Activated T-helper 2 cell treated with anti-CD3 and anti-CD28 coated beads, Interferon-gamma antibody, Interleukin-2, Interleukin-4, amounts not matched to agents 10 μg/mL and 5 μg/mL and 100 μg/mL, durations not matched to agents 14 hours and 24 hours and 36 hours (primary cell): ENCODE data around the gene CD81. TPM values are rescaled to one million over a fixed set of nuclear protein-coding genes. Genes with fewer than 3 reads are reported as not detected.
"Not testable (repeated sequence)": the region's sequence is repeated elsewhere in the genome, so short reads cannot be mapped to it uniquely, and the experiment has no call there.

Experiments used
- DNase-seq: peaks from one replicate; pipeline ENCODE4 v3.0.0; 2021; ENCODE audit warnings: low spot score
- H3K27ac Mint-ChIP-seq: one replicate; pipeline ENCODE4 v1.8.0; 2021; ENCODE audit warnings: mixed read lengths
- H3K27me3 Mint-ChIP-seq: one replicate; pipeline ENCODE4 v1.8.0; 2021; ENCODE audit warnings: low read depth, mixed read lengths
- H3K36me3 Mint-ChIP-seq: one replicate; pipeline ENCODE4 v1.8.0; 2021; ENCODE audit warnings: low read depth, mixed read lengths
- H3K4me1 Mint-ChIP-seq: one replicate; pipeline ENCODE4 v1.8.0; 2021; ENCODE audit warnings: low read depth, mixed read lengths
- H3K4me3 Mint-ChIP-seq: one replicate; pipeline ENCODE4 v1.8.0; 2021; ENCODE audit warnings: low read depth, mild to moderate bottlenecking, moderate library complexity, mixed read lengths
- H3K9me3 Mint-ChIP-seq: one replicate; pipeline ENCODE4 v1.8.0; 2021; ENCODE audit warnings: mixed read lengths
- intact Hi-C: fragments of 100-400 bp; cut with micrococcal nuclease; formaldehyde crosslinking; loops from one replicate; pipeline ENCODE4 v1.15.1; 2023
- total RNA-seq: library from RNA; stranded (reverse); gene quantifications from 2 replicates; pipeline ENCODE4 v1.2.3, GENCODE V29; 2022

Gene CD81, protein sequence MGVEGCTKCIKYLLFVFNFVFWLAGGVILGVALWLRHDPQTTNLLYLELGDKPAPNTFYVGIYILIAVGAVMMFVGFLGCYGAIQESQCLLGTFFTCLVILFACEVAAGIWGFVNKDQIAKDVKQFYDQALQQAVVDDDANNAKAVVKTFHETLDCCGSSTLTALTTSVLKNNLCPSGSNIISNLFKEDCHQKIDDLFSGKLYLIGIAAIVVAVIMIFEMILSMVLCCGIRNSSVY
- 211 and 219 TPM in 2 replicates for total RNA-seq

DNA sequence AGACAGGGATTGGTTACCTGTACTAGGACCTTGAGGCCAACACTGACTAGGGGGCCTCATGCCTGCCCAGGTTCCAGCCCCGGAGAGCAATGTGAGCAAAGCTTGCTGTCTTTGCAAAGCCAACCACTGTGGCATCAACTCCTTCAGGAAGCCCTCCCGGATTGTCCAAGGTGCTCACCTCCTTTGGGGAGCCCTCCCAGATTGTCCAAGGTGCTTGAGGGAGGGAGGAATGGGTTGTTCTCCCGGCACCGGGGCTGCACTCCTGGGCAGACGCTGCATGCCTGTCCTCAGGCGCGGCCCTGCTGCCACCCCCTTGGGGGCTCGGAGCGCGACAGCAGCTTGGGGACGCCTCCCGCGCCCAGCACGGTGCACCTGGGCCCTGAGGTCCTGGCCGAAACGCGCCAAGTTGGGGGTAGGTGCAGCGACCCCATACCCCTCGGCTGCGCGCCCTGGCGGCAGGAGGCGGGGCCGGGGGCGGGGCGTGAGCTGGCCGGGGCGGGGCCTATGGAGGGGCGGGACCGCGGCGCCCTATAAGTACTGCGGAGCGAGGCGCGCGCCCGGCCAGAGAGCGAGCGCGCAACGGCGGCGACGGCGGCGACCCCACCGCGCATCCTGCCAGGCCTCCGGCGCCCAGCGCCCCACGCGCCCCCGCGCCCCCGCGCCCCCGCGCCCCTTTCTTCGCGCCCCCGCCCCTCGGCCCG lies at the start of gene CD81:
TSS of gene CD81 (plus strand) at position 560 of the 701 bp plus-strand sequence. CDS start 240 bp downstream, outside the sequence.
- H3K9me3 Mint-ChIP-seq, result no peaks in the 10 kb centered on the region
- H3K27ac Mint-ChIP-seq, result peak within 1 kb of the TSS; percentile 87
- peak; percentile 55 for DNase-seq
- intact Hi-C loops, result loop anchor here (1.0 to 10.0 kb wide), 3 partner anchors 23 to 72 kb away; partner anchors contain the start of genes C11orf21, KCNQ1, TRPM5 and TSPAN32
- peaks cover 15% of the 10 kb centered on the region for H3K4me1 Mint-ChIP-seq
- peaks cover 8% of the 10 kb centered on the region for H3K27me3 Mint-ChIP-seq
- peaks cover 6% of the 10 kb centered on the region for H3K36me3 Mint-ChIP-seq
- H3K4me3 Mint-ChIP-seq, result peak within 1 kb of the TSS; percentile 86

DNA sequence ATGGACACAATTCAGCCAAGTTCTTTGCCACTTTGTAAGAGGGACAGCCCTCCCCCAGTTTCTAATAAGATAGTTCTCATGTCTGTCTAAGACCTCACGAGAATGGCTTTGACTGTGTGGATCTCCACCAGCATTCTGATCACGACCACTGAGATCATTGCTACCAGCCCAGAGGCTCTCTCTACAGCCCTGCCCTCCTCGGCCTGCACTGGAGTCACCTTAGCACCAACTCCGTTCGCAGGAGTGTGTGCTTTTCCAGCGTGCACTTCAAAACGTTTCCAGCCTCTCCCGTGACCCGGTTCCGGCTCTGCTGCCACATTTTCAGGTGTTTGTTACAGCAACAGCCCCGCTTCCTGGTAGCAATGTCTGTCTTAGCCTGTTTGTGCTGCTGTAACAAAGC lies 49.1 kb upstream of the CD81 start:
- peaks cover 7% of the 10 kb centered on the region for H3K27me3 Mint-ChIP-seq
- no peak overlapping the region for H3K27ac Mint-ChIP-seq

DNA sequence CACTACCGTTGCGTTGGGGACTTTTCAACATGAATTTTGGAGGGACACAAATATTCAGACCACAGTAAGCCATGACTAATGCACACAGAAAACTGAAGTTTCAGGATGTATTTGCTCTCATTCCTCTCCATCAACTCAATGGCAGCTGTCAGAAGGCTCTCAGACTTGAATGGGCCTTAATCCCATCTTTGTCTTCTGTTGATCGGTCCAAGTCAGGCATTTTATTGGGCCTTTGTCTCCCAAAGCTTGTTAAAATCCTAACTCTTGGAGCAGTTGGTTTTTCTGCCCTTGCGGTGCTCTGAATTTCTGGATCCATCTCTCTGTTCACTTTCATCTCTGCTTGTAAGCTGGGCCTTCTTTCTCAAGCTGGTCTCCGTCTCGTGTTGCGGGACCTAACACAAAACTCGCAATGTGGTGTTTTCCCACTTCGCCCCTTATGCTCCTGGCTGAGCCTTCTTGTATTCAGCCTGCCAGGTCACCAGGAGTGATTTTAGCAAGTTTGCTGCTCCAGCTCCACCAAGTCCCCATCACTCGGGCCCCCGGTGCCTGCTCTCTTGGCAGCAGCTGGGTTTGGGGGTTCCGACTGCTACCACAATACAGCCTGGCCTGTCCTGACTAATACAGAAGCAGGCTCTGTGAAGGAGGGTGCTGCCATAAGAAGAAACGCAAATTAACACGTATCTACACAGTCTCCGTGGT lies 48.3 kb upstream of the CD81 start:
- Mint-ChIP-seq H3K27me3 (no peaks in the 10 kb centered on the region), H3K27ac (no peak overlapping the region), H3K4me3 (no peak overlapping the region), H3K9me3 (peaks cover 11% of the 10 kb centered on the region), H3K4me1 (no peaks in the 10 kb centered on the region), H3K36me3 (no peaks in the 10 kb centered on the region)
- DNase-seq, result no peak
- intact Hi-C loops, result no loop called here

More for the DNA sequence above, 49.1 kb upstream of the CD81 start:
- Mint-ChIP-seq H3K9me3 (peaks cover 11% of the 10 kb centered on the region), H3K4me1 (no peaks in the 10 kb centered on the region), H3K36me3 (no peaks in the 10 kb centered on the region), H3K4me3 (no peak overlapping the region)
- no peak for DNase-seq
- intact Hi-C loops, result no loop called here

DNA sequence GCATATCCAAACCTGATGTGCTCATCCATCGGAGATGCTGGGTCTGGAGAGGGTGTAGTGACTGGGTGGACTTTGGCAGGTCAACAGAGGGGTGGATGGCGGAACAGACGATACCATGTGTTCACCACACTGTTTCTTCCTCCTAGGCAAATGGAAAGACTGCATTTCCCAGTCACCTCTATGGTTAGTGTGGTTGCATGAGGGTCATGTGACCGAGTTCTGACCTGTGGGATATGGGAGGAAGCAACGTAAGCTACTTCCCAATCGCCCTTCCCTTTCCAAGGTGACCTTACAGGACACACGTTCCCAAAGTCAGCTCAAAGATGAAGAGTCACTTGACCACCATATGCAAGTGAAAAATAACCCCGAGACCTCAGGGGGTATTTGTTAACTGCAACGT lies 47.6 kb upstream of the CD81 start:
- no peaks in the 10 kb centered on the region for H3K36me3 Mint-ChIP-seq
- intact Hi-C loops, result no loop called here
- no peaks in the 10 kb centered on the region for H3K27me3 Mint-ChIP-seq
- H3K4me3 Mint-ChIP-seq, result no peak overlapping the region
- peaks cover 11% of the 10 kb centered on the region for H3K9me3 Mint-ChIP-seq
- no peaks in the 10 kb centered on the region for H3K4me1 Mint-ChIP-seq
- no peak for DNase-seq
- no peak overlapping the region for H3K27ac Mint-ChIP-seq

DNA sequence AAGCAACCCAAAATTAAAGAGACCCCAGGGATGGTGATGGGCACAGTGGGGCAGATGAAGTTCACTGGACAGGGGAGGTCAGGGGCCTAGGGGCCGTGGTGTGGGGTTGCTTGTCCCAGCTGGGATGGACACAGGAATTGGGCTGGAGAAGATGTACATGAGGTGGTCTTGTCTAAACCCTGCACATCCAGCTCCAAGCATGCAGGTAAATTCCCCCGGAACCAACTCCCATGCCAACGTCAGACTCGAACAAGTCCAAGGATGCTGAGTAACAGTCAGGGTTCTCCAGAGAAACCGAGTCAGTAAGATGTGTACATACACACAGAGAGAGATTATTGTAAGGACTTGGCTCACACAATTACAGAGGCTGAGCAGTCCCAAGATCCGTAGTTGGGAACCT lies 46.4 kb upstream of the CD81 start:
- DNase-seq, result no peak
- Mint-ChIP-seq H3K27ac (no peak overlapping the region), H3K9me3 (peaks cover 11% of the 10 kb centered on the region), H3K4me3 (no peak overlapping the region), H3K27me3 (no peaks in the 10 kb centered on the region), H3K36me3 (no peaks in the 10 kb centered on the region), H3K4me1 (no peaks in the 10 kb centered on the region)
- intact Hi-C loops, result no loop called here

DNA sequence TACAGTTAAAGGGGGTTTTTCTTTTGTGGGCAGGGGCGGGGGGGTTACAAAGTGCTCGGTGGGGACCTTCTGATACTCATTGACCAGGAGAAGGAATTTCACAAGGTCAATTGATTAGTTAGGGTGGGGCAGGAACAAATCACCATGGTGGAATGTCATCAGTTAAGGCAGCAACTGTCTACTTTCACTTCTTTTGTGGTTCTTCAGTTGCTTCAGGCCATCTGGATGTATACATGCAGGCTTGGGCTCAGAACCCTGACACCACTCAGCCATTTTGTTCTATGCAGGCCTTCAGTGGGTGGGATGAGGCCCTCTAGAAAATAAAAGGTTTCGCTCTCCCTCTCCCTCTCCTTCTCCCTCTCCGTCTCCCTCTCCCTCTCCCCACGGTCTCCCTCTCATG lies 45.7 kb upstream of the CD81 start:
- no peak overlapping the region for H3K4me3 Mint-ChIP-seq
- no peaks in the 10 kb centered on the region for H3K36me3 Mint-ChIP-seq
- intact Hi-C loops, result no loop called here
- no peak overlapping the region for H3K27ac Mint-ChIP-seq
- H3K9me3 Mint-ChIP-seq, result peaks cover 11% of the 10 kb centered on the region
- DNase-seq, result no peak
- no peaks in the 10 kb centered on the region for H3K4me1 Mint-ChIP-seq
- H3K27me3 Mint-ChIP-seq, result no peaks in the 10 kb centered on the region

DNA sequence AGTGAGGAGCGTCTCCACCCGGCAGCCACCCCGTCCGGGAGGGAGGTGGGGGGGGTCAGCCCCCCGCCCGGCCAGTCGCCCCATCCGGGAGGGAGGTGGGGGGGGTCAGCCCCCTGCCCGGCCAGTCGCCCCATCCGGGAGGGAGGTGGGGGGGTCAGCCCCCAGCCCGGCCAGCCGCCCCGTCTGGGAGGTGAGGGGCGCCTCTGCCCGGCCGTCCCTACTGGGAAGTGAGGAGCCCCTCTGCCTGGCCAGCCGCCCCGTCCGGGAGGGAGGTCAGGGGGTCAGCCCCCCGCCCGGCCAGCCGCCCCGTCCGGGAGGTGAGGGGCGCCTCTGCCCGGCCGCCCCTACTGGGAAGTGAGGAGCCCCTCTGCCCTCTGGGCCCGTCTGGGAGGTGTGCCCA lies 44.5 kb upstream of the CD81 start:
- DNase-seq, H3K27me3 Mint-ChIP-seq, H3K27ac Mint-ChIP-seq, H3K4me3 Mint-ChIP-seq, H3K36me3 Mint-ChIP-seq, H3K4me1 Mint-ChIP-seq, intact Hi-C loops: not testable (repeated sequence)
- peaks cover 11% of the 10 kb centered on the region for H3K9me3 Mint-ChIP-seq

DNA sequence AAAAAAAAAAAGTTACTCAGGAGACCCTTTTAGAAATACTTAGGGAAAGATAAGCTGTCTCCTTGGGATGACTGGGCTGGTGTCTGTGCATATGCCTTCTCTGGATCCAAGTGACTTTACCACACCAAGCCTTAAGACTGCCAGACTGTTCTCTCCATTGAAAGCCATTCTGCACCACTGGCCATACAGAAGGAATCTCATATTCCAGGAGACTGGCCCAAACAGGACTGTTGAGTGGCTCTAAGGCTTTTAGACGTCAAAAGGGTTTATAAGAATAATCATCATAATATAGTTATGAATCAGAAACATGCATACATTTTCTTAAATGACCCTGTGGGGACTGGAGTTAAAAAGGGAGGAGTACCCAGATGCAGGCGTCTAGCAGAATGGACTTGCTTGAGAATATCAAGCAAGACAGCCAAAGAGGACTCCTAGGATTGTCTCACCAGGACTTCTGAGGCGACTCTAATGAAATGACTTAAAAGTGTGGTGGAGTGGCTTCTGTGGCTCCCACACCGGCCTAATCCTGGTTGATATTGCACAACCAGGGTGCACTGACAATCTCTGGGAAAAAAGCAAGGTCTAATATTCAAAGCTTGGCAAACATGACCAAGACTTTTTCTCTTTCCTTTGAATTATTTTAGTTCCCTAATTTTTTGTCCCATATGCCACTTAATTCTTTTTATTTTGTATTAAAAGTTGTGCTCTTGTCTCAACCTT lies 43.5 kb upstream of the CD81 start:
- DNase-seq, H3K4me3 Mint-ChIP-seq, H3K36me3 Mint-ChIP-seq, intact Hi-C loops, H3K27ac Mint-ChIP-seq, H3K4me1 Mint-ChIP-seq, H3K27me3 Mint-ChIP-seq: not testable (repeated sequence)
- peaks cover 11% of the 10 kb centered on the region for H3K9me3 Mint-ChIP-seq

DNA sequence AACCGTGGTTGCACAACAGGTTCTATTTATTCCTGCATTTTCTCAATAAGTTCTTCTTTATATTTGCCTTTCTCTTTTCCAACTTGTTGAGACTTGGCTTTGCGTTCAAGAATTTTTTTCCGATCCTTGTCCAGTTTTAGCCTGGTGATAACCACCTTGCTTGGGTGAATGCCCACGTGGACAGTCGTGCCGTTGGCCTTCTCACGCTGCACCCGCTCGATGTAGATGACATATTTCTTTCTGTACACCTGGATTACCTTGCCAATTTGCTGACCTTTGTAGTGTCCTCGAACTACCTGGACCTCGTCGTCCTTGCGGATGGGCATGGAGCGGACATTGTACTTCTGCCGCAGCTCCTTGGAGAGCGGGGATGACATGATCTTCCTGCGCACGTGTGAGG lies 41.8 kb upstream of the CD81 start:
- DNase-seq, H3K36me3 Mint-ChIP-seq, H3K4me1 Mint-ChIP-seq, intact Hi-C loops, H3K27ac Mint-ChIP-seq, H3K4me3 Mint-ChIP-seq: not testable (repeated sequence)
- peaks cover 11% of the 10 kb centered on the region for H3K27me3 Mint-ChIP-seq
- peaks cover 11% of the 10 kb centered on the region for H3K9me3 Mint-ChIP-seq

DNA sequence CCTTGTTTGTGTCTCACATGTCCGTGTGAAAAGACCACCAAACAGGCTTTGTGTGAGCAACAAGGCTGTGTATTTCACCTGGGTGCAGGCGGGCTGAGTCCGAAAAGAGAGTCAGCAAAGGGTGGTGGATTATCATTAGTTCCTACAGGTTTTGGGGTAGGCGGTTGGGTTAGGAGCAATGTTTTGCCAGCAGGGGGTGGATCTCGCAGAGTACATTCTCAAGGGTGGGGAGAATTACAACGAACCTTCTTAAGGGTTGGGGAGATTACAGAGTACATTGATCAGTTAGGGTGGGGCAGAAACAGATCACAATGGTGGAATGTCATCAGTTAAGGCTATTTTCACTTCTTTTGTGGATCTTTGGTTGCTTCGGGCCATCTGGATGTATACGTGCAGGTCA lies 38.4 kb upstream of the CD81 start:
- H3K4me1 Mint-ChIP-seq, intact Hi-C loops, DNase-seq, H3K4me3 Mint-ChIP-seq, H3K27ac Mint-ChIP-seq, H3K36me3 Mint-ChIP-seq, H3K9me3 Mint-ChIP-seq: not testable (repeated sequence)
- peaks cover 11% of the 10 kb centered on the region for H3K27me3 Mint-ChIP-seq

DNA sequence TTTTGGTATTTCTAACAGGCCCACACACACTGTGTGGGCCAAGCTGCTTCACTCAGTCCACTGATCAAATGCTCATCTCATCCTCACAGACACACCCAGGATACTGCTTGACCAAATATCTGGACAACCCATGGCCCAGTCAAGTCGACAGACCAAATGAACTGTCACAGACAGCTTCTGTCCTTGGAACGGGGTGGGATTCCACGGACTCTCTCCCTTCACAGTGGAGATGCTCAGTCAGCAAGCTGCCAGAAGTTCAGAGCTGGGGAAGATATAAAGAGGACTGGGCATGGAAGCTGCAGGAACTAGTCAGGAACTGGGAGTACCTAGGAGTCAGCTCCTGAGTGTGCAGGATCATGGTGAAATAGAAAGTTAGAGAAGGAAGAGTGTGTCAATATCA lies 34.6 kb upstream of the CD81 start:
- Mint-ChIP-seq H3K36me3 (no peaks in the 10 kb centered on the region), H3K4me1 (no peaks in the 10 kb centered on the region), H3K27me3 (peaks cover 10% of the 10 kb centered on the region), H3K4me3 (no peak overlapping the region), H3K27ac (no peak overlapping the region), H3K9me3 (no peaks in the 10 kb centered on the region)
- intact Hi-C loops, result no loop called here
- DNase-seq, result no peak

DNA sequence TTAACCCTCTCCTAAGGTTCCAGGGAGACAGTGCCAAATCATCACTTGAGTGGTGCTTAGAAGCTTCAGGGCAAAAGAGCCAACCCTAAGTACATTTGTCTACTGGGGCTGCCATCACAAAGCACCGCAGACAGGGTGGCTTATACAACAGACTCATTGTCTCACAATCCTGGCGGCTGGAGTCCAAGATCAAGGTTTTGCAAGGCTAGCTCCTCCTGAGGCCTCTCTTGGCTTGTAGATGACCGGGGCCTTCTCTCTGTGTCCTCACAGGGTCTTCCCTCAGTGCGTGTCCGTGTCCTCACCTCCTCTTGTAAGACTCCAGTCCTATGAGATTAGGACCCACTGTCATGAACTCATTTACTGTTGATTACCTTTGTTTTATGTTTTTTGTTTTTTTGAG lies 34.1 kb upstream of the CD81 start:
- intact Hi-C loops, result no loop called here
- Mint-ChIP-seq H3K27ac (no peak overlapping the region), H3K4me3 (no peak overlapping the region), H3K27me3 (peaks cover 7% of the 10 kb centered on the region), H3K36me3 (no peaks in the 10 kb centered on the region), H3K9me3 (no peaks in the 10 kb centered on the region), H3K4me1 (no peaks in the 10 kb centered on the region)
- no peak for DNase-seq
